ENCODE data around the gene GLDC.

GRCh38 chr9:6646293-6646636 lies 736 bp upstream of the GLDC start:
- TF ChIP-seq CTCF (IDR thresholded peaks at IDR 0.05) = no peak
- no peak for TF ChIP-seq POLR2A (IDR thresholded peaks at IDR 0.05)

All from right lobe of liver (tissue), 4 donors.